ENCODE data around the gene PCNX2. TPM values are rescaled to one million over a fixed set of nuclear protein-coding genes. Genes with fewer than 3 reads are reported as not detected.

PCNX2 gene
- total RNA-seq, 1 donor from 2014 or later = 11.3 TPM

DNA sequence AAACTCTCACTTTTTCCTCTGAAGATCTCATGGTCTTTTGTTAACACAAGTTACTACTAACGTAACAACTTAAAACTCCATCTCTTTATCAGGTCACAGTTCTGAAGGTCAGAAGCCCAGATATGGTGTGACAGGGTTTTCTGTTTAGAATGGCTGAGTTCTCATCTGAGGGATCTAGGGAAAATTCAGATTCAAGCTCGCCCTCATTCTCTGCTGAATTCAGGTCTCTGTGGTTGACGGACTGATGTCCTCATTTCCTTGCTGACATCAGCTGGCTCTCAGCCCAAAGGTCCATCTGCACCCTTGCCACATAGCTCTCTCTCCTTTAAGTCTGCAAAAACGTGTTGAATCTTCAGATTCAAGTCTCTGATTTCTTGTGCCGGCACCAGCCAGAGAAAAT, 351.2 kb downstream of the PCNX2 start:
- TF ChIP-seq, protein P1, sequence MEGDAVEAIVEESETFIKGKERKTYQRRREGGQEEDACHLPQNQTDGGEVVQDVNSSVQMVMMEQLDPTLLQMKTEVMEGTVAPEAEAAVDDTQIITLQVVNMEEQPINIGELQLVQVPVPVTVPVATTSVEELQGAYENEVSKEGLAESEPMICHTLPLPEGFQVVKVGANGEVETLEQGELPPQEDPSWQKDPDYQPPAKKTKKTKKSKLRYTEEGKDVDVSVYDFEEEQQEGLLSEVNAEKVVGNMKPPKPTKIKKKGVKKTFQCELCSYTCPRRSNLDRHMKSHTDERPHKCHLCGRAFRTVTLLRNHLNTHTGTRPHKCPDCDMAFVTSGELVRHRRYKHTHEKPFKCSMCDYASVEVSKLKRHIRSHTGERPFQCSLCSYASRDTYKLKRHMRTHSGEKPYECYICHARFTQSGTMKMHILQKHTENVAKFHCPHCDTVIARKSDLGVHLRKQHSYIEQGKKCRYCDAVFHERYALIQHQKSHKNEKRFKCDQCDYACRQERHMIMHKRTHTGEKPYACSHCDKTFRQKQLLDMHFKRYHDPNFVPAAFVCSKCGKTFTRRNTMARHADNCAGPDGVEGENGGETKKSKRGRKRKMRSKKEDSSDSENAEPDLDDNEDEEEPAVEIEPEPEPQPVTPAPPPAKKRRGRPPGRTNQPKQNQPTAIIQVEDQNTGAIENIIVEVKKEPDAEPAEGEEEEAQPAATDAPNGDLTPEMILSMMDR (IDR thresholded peaks at IDR 0.05) = no peak
- no peaks in the 10 kb centered on the region for H3K36me3 ChIP-seq
- H3K9me3 ChIP-seq = no peaks in the 10 kb centered on the region
- no peaks in the 10 kb centered on the region for H3K27me3 ChIP-seq (ENCODE audit: low read depth)
- ATAC-seq (no peak), DNase-seq (no peak)
- no peak overlapping the region for H3K27ac ChIP-seq
- no peaks in the 10 kb centered on the region for H3K4me1 ChIP-seq
- H3K4me3 ChIP-seq = no peak overlapping the region
- intact Hi-C loops (cut with DNase I) = no loop called here

DNA sequence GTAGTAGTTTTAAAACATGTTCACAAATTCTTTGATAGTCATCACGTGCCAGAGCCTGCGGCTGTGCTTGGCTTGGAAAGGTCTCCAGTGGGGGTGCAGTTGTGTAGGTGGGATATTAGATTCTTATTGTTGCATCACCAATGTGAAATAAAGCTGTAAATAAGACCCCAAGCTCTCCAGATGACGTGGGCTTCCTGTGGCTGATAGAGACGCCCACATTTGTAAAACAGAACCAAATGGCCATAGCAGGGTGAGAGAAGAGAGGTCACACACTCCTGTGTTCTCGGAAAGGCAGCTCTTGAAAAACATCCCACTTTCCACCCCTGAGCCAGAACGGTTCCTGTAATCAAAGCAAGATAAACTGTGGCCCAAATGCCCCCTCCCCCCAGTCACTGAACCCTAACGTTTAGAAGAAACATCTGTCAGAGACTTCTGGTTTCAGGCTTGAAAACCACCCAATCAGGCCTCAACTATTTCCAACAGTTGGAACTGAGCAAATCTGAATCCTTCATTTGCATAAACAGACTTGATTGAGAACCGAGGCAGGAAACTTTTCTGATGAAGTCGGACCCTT, 351.8 kb downstream of the PCNX2 start:
- TF ChIP-seq, protein P1 (IDR thresholded peaks at IDR 0.05) = no peak
- Histone ChIP-seq H3K27me3 (ENCODE audit: low read depth) (no peaks in the 10 kb centered on the region), H3K4me1 (no peaks in the 10 kb centered on the region), H3K4me3 (no peak overlapping the region), H3K27ac (no peak overlapping the region), H3K9me3 (no peaks in the 10 kb centered on the region), H3K36me3 (no peaks in the 10 kb centered on the region)
- no peak for DNase-seq
- intact Hi-C loops (cut with DNase I) = no loop called here
- no peak for ATAC-seq

DNA sequence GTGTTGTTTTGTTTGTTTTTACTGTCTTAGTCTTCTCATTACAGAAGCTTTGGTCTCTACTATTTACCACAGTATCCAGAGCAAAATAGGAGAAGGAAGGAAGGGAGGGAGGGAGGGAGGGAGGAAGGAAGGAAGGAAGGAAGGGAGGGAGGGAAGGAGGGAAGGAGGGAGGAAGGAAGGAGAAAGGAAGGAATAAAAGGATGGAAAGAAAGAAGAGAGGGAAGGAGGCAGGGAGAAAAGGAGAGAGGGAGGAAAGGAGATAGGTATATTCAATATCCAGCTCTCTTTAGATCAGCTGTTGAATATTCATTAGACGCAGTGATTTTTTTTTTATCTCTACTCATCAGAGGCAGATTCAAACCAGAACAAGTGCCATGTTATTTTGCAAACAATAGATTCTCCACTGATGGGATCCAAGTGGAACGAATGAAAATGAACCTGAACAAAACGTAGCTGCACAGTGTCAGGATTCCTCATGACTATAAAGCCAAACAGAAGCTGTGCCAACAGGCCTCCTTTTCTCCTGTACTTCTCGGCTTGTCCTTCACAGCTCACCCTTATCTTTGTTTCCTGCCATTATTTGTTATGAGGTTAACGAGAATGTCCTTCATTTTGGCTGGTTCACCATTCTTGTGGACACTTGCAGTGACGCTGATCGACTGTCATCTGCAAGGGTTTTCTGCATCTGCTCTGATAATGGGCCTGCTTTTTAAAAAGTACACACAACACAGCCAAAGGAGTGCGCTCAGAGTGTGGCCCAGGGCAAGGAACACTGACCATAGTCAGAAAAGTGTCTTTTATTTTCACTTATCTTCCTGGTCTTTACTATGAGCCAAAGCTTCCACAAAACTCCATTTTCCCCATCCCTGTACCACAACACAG, 352.9 kb downstream of the PCNX2 start:
- ATAC-seq (no peak), DNase-seq (no peak)
- Histone ChIP-seq H3K4me3 (no peak overlapping the region), H3K27me3 (ENCODE audit: low read depth) (no peaks in the 10 kb centered on the region), H3K36me3 (no peaks in the 10 kb centered on the region), H3K27ac (no peak overlapping the region), H3K9me3 (no peaks in the 10 kb centered on the region), H3K4me1 (no peaks in the 10 kb centered on the region)
- TF ChIP-seq, protein P1 (IDR thresholded peaks at IDR 0.05) = no peak
- intact Hi-C loops (cut with DNase I) = no loop called here

DNA sequence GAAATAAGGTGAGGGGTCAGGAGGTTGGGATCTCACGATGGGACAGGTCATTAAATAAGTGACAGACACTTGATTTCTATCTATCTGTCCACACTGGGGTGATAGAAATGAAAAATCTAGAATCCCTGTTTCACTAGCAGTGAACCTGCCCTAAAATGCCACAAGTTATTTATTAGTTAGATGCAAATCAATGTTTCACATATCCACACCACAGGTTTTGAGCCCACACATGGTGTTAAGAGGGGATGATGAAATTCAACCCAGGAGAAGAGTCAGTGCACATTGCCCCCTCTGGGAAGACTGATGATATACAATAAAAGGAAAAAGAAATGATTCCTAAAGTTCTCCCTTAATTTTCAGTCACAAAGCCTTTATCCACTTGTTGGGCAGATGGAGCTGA, 355.3 kb downstream of the PCNX2 start:
- Histone ChIP-seq H3K9me3 (no peaks in the 10 kb centered on the region), H3K4me1 (no peaks in the 10 kb centered on the region), H3K36me3 (no peaks in the 10 kb centered on the region), H3K27me3 (ENCODE audit: low read depth) (no peaks in the 10 kb centered on the region), H3K4me3 (no peak overlapping the region), H3K27ac (no peak overlapping the region)
- intact Hi-C loops (cut with DNase I) = no loop called here
- DNase-seq (no peak), ATAC-seq (no peak)
- TF ChIP-seq, protein P1 (IDR thresholded peaks at IDR 0.05) = no peak

DNA sequence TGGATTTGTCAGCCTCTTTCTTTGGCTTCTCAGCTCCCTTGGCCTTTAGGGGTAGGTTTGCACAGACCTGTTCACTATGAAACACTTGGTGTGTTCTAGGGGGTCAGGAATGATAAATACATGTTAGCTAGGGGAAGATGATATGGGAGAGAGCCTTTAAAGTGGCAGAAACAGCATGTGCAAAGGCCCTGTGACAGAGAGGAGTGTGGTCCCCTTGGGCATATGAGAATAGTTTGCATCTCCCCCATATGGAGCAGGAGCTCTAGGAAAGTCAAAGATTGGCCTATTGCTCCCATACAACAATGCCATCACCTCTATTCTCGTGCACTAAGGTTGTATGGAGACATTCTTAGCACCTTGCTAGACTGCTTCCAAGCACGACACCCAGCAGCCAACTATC, 355.8 kb downstream of the PCNX2 start:
- no peak for DNase-seq
- TF ChIP-seq, protein P1 (IDR thresholded peaks at IDR 0.05) = no peak
- ATAC-seq = no peak
- no peaks in the 10 kb centered on the region for H3K9me3 ChIP-seq
- H3K4me1 ChIP-seq = no peaks in the 10 kb centered on the region
- no peaks in the 10 kb centered on the region for H3K36me3 ChIP-seq
- H3K27me3 ChIP-seq (ENCODE audit: low read depth) = no peaks in the 10 kb centered on the region
- intact Hi-C loops (cut with DNase I) = no loop called here
- H3K4me3 ChIP-seq = no peak overlapping the region
- H3K27ac ChIP-seq = no peak overlapping the region
